Measurements from ENCODE around the gene FAIM2.

The FAIM2 gene

DNA sequence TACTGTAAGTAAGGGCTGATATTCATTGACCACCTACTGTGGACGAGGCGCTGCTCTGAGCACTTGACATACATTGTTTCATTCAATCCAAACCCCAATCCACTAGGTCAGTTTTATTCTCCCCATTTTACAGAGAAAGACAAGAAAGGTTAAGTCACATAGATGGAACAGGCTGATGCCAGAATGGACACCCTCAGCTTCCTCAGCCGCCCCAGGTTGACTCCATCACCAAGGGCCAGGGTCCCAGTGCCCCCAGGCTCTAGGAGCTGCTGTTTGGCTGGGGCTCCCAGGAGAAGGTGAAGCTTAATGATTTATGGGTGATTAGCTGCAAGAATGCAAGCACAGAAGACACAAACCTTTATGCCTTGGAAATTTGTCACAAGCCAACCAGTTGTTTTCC, 46.2 kb upstream of the FAIM2 start:
- in situ Hi-C loops (cut with HindIII; ENCODE audit: low sequenced_read_pairs): no loop called here
- no peak for DNase-seq (ENCODE audit: low read depth, low spot score)
- no peak overlapping the region for H3K4me3 ChIP-seq (ENCODE audit: low read depth, low read length)
- TF ChIP-seq, protein P1, sequence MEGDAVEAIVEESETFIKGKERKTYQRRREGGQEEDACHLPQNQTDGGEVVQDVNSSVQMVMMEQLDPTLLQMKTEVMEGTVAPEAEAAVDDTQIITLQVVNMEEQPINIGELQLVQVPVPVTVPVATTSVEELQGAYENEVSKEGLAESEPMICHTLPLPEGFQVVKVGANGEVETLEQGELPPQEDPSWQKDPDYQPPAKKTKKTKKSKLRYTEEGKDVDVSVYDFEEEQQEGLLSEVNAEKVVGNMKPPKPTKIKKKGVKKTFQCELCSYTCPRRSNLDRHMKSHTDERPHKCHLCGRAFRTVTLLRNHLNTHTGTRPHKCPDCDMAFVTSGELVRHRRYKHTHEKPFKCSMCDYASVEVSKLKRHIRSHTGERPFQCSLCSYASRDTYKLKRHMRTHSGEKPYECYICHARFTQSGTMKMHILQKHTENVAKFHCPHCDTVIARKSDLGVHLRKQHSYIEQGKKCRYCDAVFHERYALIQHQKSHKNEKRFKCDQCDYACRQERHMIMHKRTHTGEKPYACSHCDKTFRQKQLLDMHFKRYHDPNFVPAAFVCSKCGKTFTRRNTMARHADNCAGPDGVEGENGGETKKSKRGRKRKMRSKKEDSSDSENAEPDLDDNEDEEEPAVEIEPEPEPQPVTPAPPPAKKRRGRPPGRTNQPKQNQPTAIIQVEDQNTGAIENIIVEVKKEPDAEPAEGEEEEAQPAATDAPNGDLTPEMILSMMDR (IDR thresholded peaks at IDR 0.05; ENCODE audit: low read depth, low read length): no peak

DNA sequence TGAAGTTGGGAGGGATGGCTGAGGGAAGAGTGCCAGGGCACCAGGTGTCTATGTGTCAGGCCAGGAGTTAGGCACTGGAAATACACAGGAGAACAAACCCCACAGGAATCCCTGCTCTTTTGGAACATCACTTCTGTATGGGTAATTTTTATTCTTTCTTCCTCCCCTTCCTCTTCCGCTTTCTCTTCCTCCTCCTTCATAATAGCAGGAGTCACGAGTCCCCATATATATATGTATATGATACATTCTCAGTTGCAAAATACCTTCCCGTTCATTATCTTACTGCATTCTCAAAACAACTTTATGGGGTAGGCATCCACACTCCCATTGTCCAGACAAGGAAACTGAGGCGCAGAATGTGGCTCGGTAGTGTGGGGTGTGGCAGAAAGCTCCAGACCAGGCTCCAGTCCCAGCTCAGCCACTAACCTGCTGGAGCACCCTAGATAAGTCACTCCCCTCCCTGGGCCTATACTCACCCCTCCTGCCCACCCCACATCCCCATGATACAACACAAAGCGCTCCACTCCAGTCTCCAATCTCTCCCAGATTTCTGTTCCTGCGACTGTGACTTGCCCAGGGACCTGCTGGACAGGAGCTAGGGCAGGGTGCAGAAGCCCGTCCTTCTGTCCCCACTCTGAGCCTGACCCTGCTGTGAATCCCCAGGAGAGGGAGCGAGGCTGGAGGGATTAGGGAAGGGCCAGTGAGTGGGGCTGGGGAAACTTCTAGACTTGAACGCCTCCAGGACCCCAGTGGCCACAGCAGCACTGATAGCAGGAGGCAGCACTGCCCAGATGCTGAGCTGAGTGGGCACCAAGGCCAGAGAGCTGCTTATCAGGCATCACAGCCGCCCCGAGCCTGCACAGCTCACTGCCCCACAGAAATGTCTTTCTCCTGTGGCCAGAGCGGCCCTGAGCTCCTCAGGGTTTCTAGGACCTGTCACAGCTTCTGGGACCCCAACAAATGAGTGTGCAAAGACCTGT, 45.5 kb upstream of the FAIM2 start:
- in situ Hi-C loops (cut with HindIII; ENCODE audit: low sequenced_read_pairs): no loop called here
- DNase-seq (ENCODE audit: low read depth, low spot score): no peak
- no peak overlapping the region for H3K4me3 ChIP-seq (ENCODE audit: low read depth, low read length)
- TF ChIP-seq, protein P1 (IDR thresholded peaks at IDR 0.05; ENCODE audit: low read depth, low read length): no peak

DNA sequence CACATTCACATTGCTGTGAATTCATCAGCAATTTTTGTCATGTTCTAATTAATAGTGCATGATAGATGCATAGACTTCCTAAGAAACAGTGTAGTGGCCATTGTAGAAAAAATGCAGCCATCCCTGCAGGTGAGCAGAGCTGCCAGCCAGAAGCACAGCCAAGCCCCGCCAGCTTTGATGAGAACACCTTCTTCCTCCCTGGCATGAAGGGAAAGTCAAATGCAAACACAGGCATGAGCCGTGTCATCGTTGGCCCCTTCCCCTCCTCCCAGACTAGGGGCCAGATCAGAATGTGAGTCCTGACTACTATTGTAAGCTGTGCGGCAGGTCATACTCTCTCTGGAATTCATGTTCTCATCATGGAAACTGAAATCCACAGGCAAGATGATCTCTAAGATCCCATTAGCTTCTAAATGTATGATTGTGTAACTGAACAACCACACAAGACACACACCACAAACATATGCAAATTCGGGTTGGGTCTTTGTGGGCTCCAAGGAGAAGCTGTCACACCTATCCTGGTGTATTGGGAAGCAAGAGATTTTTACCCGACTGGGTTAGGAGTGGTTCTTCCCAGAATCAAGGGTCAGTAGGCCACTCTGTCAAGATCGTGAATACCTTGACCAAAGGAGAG, 44.0 kb upstream of the FAIM2 start:
- in situ Hi-C loops (cut with HindIII; ENCODE audit: low sequenced_read_pairs): no loop called here
- no peak for DNase-seq (ENCODE audit: low read depth, low spot score)
- no peak overlapping the region for H3K4me3 ChIP-seq (ENCODE audit: low read depth, low read length)
- TF ChIP-seq, protein P1 (IDR thresholded peaks at IDR 0.05; ENCODE audit: low read depth, low read length): no peak

DNA sequence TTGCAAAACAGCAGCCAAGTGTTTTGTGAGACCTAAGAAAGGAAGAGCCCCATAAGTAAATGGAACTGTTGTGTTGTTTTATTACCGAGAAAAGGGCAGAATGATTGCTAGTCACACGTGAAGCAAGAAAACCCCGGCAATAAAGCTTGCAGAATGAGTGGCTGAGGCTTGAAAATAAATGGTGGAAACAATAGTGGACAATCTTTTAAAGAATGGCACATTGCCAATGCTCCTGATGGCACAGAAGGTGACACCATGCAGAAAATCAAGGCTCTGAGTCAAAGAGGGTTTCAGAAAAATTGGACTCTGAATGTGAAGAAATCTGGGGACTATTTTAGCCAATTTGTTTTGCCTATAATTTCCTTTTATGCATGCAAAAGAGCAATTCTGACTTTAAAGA, 42.8 kb upstream of the FAIM2 start:
- H3K4me3 ChIP-seq (ENCODE audit: low read depth, low read length): no peak overlapping the region
- in situ Hi-C loops (cut with HindIII; ENCODE audit: low sequenced_read_pairs): no loop called here
- TF ChIP-seq, protein P1 (IDR thresholded peaks at IDR 0.05; ENCODE audit: low read depth, low read length): no peak
- DNase-seq (ENCODE audit: low read depth, low spot score): no peak

DNA sequence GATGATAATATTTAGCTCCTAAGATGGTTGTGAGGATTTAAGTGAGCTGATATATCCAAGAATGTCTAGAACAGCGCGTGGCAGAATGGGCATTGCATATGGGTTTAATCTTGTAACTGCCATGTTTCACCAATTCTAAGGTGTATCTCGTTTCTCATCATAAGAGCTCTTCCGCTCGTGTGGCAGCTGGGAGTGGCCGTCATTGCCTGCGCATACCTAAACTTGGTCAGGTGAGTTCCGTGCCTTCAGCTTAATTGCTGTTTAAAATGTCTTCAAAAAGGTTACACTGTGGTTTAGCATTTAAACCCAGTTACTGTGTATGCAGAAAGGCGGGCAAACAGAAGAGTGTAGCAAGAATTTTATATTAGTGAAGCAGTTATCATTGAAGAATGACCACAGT, 42.4 kb upstream of the FAIM2 start:
- H3K4me3 ChIP-seq (ENCODE audit: low read depth, low read length): no peak overlapping the region
- DNase-seq (ENCODE audit: low read depth, low spot score): no peak
- in situ Hi-C loops (cut with HindIII; ENCODE audit: low sequenced_read_pairs): no loop called here
- TF ChIP-seq, protein P1 (IDR thresholded peaks at IDR 0.05; ENCODE audit: low read depth, low read length): no peak

DNA sequence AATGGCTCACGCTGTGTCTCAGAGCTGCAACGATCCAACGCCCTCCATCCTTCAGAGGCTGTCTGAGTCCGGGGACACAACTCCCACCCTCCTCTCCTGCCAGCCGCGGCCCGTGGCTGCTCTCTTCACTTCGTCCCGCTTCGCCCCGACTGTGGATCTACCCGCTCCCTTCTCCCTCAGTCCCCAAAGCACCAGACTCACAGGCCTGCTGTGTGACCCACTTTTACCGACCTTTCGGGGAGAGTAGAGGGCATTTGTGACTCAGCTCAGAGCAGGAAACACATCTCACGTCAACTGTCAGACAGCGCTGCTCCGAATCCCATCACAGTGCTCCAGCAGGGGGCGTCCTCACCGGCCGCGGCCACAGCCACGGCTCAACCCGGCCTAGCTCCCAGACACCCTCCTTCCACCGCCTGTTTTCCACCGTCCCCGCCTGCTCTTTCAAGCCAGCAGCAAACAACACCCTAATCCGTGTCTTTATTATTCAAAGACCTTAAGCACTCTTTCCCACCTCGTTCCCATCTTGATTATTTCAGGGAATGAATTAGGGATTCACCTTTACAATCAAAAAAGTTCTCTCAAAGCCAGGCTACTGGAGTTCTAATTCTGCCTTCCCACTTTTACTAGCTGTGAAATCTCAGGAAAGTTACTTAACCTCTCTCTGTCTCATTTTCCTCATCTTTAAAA, 41.8 kb upstream of the FAIM2 start:
- in situ Hi-C loops (cut with HindIII; ENCODE audit: low sequenced_read_pairs): no loop called here
- TF ChIP-seq, protein P1 (IDR thresholded peaks at IDR 0.05; ENCODE audit: low read depth, low read length): peak; percentile 97
- peak overlapping the region; percentile 18 for H3K4me3 ChIP-seq (ENCODE audit: low read depth, low read length)
- DNase-seq (ENCODE audit: low read depth, low spot score): peak; percentile 71

All from astrocyte of the spinal cord (primary cell).